HEK293 (cell line): ENCODE data around the gene TACR2.
A peak's percentile ranks its signal among the peaks of the same experiment; 100 is the strongest.

Experiments used
- CTCF ChIA-PET: fragments of 350-600 bp; formaldehyde crosslinking; extraction: SDS; loops from one replicate; lab custom pipeline; 2021; ENCODE audit warnings: antibody characterized with exemption; lab: Yijun Ruan, JAX
- POLR2A ChIA-PET: fragments of 300-600 bp; formaldehyde crosslinking; extraction: SDS; loops from one replicate; lab custom pipeline; 2020; ENCODE audit warnings: antibody characterized with exemption, inconsistent platforms; lab: Yijun Ruan, JAX
- H3K27ac ChIP-seq: fragments of 200-500 bp; sonication (Bioruptor generic); 2 replicates; pipeline ENCODE4 v1.5.1; 2014; ENCODE audit warnings: low read depth, low read length, control low read depth, inconsistent platforms; ENCODE audit errors: extremely low read depth
- H3K36me3 ChIP-seq, 2 experiments: fragments of 200-500 bp in 1 of 2; sonication (Bioruptor generic) in 1 of 2; 1 replicate in 1 of 2; 2 replicates in 1 of 2; pipeline ENCODE4 v1.5.1; 2014 to 2017; ENCODE audit warnings: inconsistent platforms in 2 of 2, low read length in 2 of 2; ENCODE audit not compliant: control insufficient read depth in 2 of 2, insufficient read depth in 1 of 2
- H3K4me1 ChIP-seq: fragments of 200-500 bp; sonication (Bioruptor generic); 2 replicates; pipeline ENCODE4 v1.5.1; 2014; ENCODE audit warnings: mild to moderate bottlenecking, low read length, inconsistent platforms; ENCODE audit not compliant: control insufficient read depth, insufficient read depth
- H3K4me3 ChIP-seq: 2 replicates; pipeline ENCODE4 v1.5.1; 2011; ENCODE audit warnings: low read depth, mild to moderate bottlenecking, control low read depth, low read length, moderate library complexity
- H3K9me3 ChIP-seq: fragments of 200-500 bp; sonication (Bioruptor generic); 2 replicates; pipeline ENCODE4 v1.5.1; 2014; ENCODE audit warnings: low read depth, low read length, inconsistent platforms; ENCODE audit not compliant: control insufficient read depth, insufficient read depth
- BCL11B ChIP-seq: fragments of 450-650 bp; formaldehyde crosslinking; IDR thresholded peaks from 2 replicates; pipeline ENCODE4 v1.5.1; 2016; ENCODE audit warnings: low read depth, missing biosample characterization, missing genetic modification characterization
- GLI2 ChIP-seq: fragments of 450-650 bp; formaldehyde crosslinking; IDR thresholded peaks from 2 replicates; pipeline ENCODE4; 2017; ENCODE audit warnings: missing biosample characterization, missing genetic modification characterization, low read depth, borderline replicate concordance
- GLIS1 ChIP-seq: fragments of 450-650 bp; formaldehyde crosslinking; IDR thresholded peaks from 2 replicates; pipeline ENCODE4 v1.5.1; 2016; ENCODE audit warnings: missing biosample characterization, missing genetic modification characterization
- INSM2 ChIP-seq: fragments of 450-650 bp; formaldehyde crosslinking; IDR thresholded peaks from 2 replicates; pipeline ENCODE4 v1.5.1; 2016; ENCODE audit warnings: missing biosample characterization, missing genetic modification characterization
- PATZ1 ChIP-seq: fragments of 450-650 bp; formaldehyde crosslinking; IDR thresholded peaks from 2 replicates; pipeline ENCODE4 v1.5.1; 2016; ENCODE audit warnings: missing biosample characterization, missing genetic modification characterization
- PRDM1 ChIP-seq: fragments of 450-650 bp; formaldehyde crosslinking; IDR thresholded peaks from 2 replicates; pipeline ENCODE4; 2016; ENCODE audit warnings: missing biosample characterization, missing genetic modification characterization
- ZBTB20 ChIP-seq: fragments of 450-650 bp; formaldehyde crosslinking; IDR thresholded peaks from 2 replicates; pipeline ENCODE4 v1.5.1; 2016; ENCODE audit warnings: missing biosample characterization, missing genetic modification characterization
- ZBTB21 ChIP-seq: fragments of 450-650 bp; formaldehyde crosslinking; IDR thresholded peaks from 2 replicates; pipeline ENCODE4 v1.5.1; 2017; ENCODE audit warnings: missing biosample characterization, missing genetic modification characterization
- ZBTB49 ChIP-seq: fragments of 450-650 bp; formaldehyde crosslinking; IDR thresholded peaks from 2 replicates; pipeline ENCODE4 v1.5.1; 2016; ENCODE audit warnings: missing biosample characterization, missing genetic modification characterization, low read depth
- ZFP41 ChIP-seq: fragments of 450-650 bp; formaldehyde crosslinking; IDR thresholded peaks from 2 replicates; pipeline ENCODE4 v1.5.1; 2016; ENCODE audit warnings: missing biosample characterization, missing genetic modification characterization, borderline replicate concordance
- ZFP69B ChIP-seq: fragments of 450-650 bp; formaldehyde crosslinking; IDR thresholded peaks from 2 replicates; pipeline ENCODE4 v1.5.1; 2016; ENCODE audit warnings: missing biosample characterization, missing genetic modification characterization
- ZIC2 ChIP-seq: fragments of 450-650 bp; formaldehyde crosslinking; IDR thresholded peaks from 2 replicates; pipeline ENCODE4 v1.5.1; 2016; ENCODE audit warnings: missing biosample characterization, missing genetic modification characterization
- ZNF10 ChIP-seq: fragments of 450-650 bp; formaldehyde crosslinking; IDR thresholded peaks from 2 replicates; pipeline ENCODE4 v1.5.1; 2017; ENCODE audit warnings: missing biosample characterization, missing genetic modification characterization
- ZNF133 ChIP-seq: fragments of 450-650 bp; formaldehyde crosslinking; IDR thresholded peaks from 2 replicates; pipeline ENCODE4 v1.5.1; 2016; ENCODE audit warnings: missing biosample characterization, missing genetic modification characterization
- ZNF16 ChIP-seq: fragments of 450-650 bp; formaldehyde crosslinking; IDR thresholded peaks from 2 replicates; pipeline ENCODE4 v1.5.1; 2016; ENCODE audit warnings: low read depth, missing biosample characterization, missing genetic modification characterization
- ZNF214 ChIP-seq: fragments of 450-650 bp; formaldehyde crosslinking; IDR thresholded peaks from 2 replicates; pipeline ENCODE4 v1.5.1; 2017; ENCODE audit warnings: missing biosample characterization, mild to moderate bottlenecking, missing genetic modification characterization, borderline replicate concordance
- ZNF335 ChIP-seq: fragments of 450-650 bp; formaldehyde crosslinking; conservative IDR thresholded peaks from 2 replicates; pipeline ENCODE4 v1.5.1; 2016; ENCODE audit warnings: missing biosample characterization, missing genetic modification characterization
- ZNF341 ChIP-seq: fragments of 450-650 bp; formaldehyde crosslinking; IDR thresholded peaks from 2 replicates; pipeline ENCODE4; 2016; ENCODE audit warnings: low read depth, missing biosample characterization, missing genetic modification characterization
- ZNF530 ChIP-seq: fragments of 450-650 bp; formaldehyde crosslinking; IDR thresholded peaks from 2 replicates; pipeline ENCODE4 v1.5.1; 2016; ENCODE audit warnings: low read depth, missing biosample characterization, missing genetic modification characterization
- ZNF571 ChIP-seq: fragments of 450-650 bp; formaldehyde crosslinking; IDR thresholded peaks from 2 replicates; pipeline ENCODE4 v1.5.0; 2017; ENCODE audit warnings: missing biosample characterization, missing genetic modification characterization
- ZNF623 ChIP-seq: fragments of 450-650 bp; formaldehyde crosslinking; IDR thresholded peaks from 2 replicates; pipeline ENCODE4 v1.5.1; 2016; ENCODE audit warnings: missing biosample characterization, missing genetic modification characterization
- ZSCAN5A ChIP-seq: fragments of 450-650 bp; formaldehyde crosslinking; IDR thresholded peaks from 2 replicates; pipeline ENCODE4 v1.5.1; 2016; ENCODE audit warnings: missing biosample characterization, missing genetic modification characterization
- TF ChIP-seq, protein P1 (sequence below): fragments of 450-650 bp; IDR thresholded peaks from 2 replicates; pipeline ENCODE4 v1.5.1; 2018; ENCODE audit warnings: missing biosample characterization, mild to moderate bottlenecking, missing genetic modification characterization
- TF ChIP-seq, protein P2 (sequence below): fragments of 450-650 bp; formaldehyde crosslinking; IDR thresholded peaks from 2 replicates; pipeline ENCODE4 v1.5.1; 2017; ENCODE audit warnings: missing biosample characterization, missing genetic modification characterization

The TACR2 gene

GRCh38 chr10:69406302-69406811 lies 10.4 kb downstream of the TACR2 start:
- Histone ChIP-seq H3K4me1 (no peaks in the 10 kb centered on the region; the same call in 1 of the 2 replicates), H3K27ac (no peak overlapping the region), H3K9me3 (no peaks in the 10 kb centered on the region), H3K36me3 (peaks cover 0 to 4% of the 10 kb centered on the region in 2 experiments; a peak in 2 of 3 replicates), H3K4me3 (no peak overlapping the region)
- POLR2A ChIA-PET, result no interaction called here
- CTCF ChIA-PET, result interaction anchor here (1.2 to 2.9 kb wide), 8 partner anchors 13 to 232 kb away, joined by 3 to 28 read pairs (median 4); no protein-coding TSS in a partner anchor
- TF ChIP-seq ZNF530 (tag by site-specific recombination) (no peak), INSM2 (tag by site-specific recombination) (no peak), ZFP69B (tag by site-specific recombination) (no peak), ZNF341 (tag by site-specific recombination) (0 out of 2 replicates have a peak, but pooled peaks have one; percentile 20), ZNF10 (tag by site-specific recombination) (no peak), GLIS1 (tag by site-specific recombination) (peak; percentile 60), ZNF133 (tag by site-specific recombination) (no peak), ZFP41 (tag by site-specific recombination) (no peak), ZNF623 (no peak), ZNF214 (tag by site-specific recombination) (no peak), PRDM1 (tag by site-specific recombination) (no peak), ZBTB20 (tag by site-specific recombination) (no peak), ZNF16 (no peak), ZBTB49 (tag by site-specific recombination) (no peak), ZIC2 (tag by site-specific recombination) (peak; percentile 22; the same call in 1 of the 2 replicates), ZSCAN5A (tag by site-specific recombination) (no peak), PATZ1 (no peak), ZBTB21 (tag by site-specific recombination) (no peak), ZNF571 (tag by site-specific recombination) (no peak), BCL11B (tag by site-specific recombination) (no peak), ZNF335 (tag by site-specific recombination) (no peak), GLI2 (tag by site-specific recombination) (no peak)
- TF ChIP-seq, protein P1, sequence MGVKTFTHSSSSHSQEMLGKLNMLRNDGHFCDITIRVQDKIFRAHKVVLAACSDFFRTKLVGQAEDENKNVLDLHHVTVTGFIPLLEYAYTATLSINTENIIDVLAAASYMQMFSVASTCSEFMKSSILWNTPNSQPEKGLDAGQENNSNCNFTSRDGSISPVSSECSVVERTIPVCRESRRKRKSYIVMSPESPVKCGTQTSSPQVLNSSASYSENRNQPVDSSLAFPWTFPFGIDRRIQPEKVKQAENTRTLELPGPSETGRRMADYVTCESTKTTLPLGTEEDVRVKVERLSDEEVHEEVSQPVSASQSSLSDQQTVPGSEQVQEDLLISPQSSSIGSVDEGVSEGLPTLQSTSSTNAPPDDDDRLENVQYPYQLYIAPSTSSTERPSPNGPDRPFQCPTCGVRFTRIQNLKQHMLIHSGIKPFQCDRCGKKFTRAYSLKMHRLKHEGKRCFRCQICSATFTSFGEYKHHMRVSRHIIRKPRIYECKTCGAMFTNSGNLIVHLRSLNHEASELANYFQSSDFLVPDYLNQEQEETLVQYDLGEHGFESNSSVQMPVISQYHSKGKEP (tag by site-specific recombination), result no peak
- TF ChIP-seq, protein P2, sequence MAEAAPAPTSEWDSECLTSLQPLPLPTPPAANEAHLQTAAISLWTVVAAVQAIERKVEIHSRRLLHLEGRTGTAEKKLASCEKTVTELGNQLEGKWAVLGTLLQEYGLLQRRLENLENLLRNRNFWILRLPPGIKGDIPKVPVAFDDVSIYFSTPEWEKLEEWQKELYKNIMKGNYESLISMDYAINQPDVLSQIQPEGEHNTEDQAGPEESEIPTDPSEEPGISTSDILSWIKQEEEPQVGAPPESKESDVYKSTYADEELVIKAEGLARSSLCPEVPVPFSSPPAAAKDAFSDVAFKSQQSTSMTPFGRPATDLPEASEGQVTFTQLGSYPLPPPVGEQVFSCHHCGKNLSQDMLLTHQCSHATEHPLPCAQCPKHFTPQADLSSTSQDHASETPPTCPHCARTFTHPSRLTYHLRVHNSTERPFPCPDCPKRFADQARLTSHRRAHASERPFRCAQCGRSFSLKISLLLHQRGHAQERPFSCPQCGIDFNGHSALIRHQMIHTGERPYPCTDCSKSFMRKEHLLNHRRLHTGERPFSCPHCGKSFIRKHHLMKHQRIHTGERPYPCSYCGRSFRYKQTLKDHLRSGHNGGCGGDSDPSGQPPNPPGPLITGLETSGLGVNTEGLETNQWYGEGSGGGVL (tag by site-specific recombination), result peak; percentile 40; the same call in 1 of the 2 replicates
